IgD-negative memory B cell (primary cell): ENCODE results near the gene MSH3. TPM values are rescaled to one million over a fixed set of nuclear protein-coding genes. Genes with fewer than 3 reads are reported as not detected.
"Not testable (repeated sequence)": the region's sequence is repeated elsewhere in the genome, so short reads cannot be mapped to it uniquely, and the experiment has no call there.

Experiments
- H3K27ac Mint-ChIP-seq, 3 donors: one replicate each; pipeline ENCODE4 v1.8.0; 2020 to 2022; ENCODE audit warnings: mild to moderate bottlenecking in 3 of 3, mixed read lengths in 3 of 3, moderate library complexity in 1 of 3
- H3K27me3 Mint-ChIP-seq: one replicate; pipeline ENCODE4 v1.8.0; 2021; ENCODE audit warnings: mixed read lengths
- H3K36me3 Mint-ChIP-seq: one replicate; pipeline ENCODE4 v1.8.0; 2020; ENCODE audit warnings: mild to moderate bottlenecking, mixed read lengths
- H3K4me1 Mint-ChIP-seq, 3 donors: one replicate each; pipeline ENCODE4 v1.8.0; 2020 to 2022; ENCODE audit warnings: mixed read lengths in 3 of 3, mild to moderate bottlenecking in 1 of 3
- H3K4me3 Mint-ChIP-seq, 4 donors: one replicate each; pipeline ENCODE4 v1.8.0; 2020 to 2022; ENCODE audit warnings: mild to moderate bottlenecking in 4 of 4, mixed read lengths in 4 of 4, moderate library complexity in 3 of 4
- H3K9me3 Mint-ChIP-seq, 3 donors: one replicate each; pipeline ENCODE4 v1.8.0; 2020 to 2021; ENCODE audit warnings: mixed read lengths in 3 of 3, mild to moderate bottlenecking in 1 of 3
- polyA plus RNA-seq: library from polyadenylated mRNA; unstranded; fragments of 300-500 nt; fragmentation: Illumina TruSeq; gene quantifications from one replicate; pipeline ENCODE4 v1.2.3, GENCODE V29; 2021

MSH3 gene
- polyA plus RNA-seq, 1 donor from 2014 or later, result 11.7 TPM

- H3K4me3 Mint-ChIP-seq, result peak overlapping the region in 1 of 4 donors; percentile 58
- H3K27ac Mint-ChIP-seq, result peak overlapping the region in 1 of 3 donors; percentile 8
- no peaks in the 10 kb centered on the region for H3K27me3 Mint-ChIP-seq
- no peaks in the 10 kb centered on the region for H3K9me3 Mint-ChIP-seq
- peaks cover 25% of the 10 kb centered on the region for H3K36me3 Mint-ChIP-seq
- peaks cover 14 to 19% (median 15%) of the 10 kb centered on the region in 3 donors for H3K4me1 Mint-ChIP-seq
Measured at GRCh38 chr5:80739898-80740297, 85.4 kb downstream of the MSH3 start.

GRCh38 chr5:80740488-80740887 is 86.0 kb downstream of the MSH3 start:
- peaks cover 24% of the 10 kb centered on the region for H3K36me3 Mint-ChIP-seq
- not testable (repeated sequence) for H3K4me3 Mint-ChIP-seq

GRCh38 chr5:80740999-80741398 is 86.5 kb downstream of the MSH3 start:
- Mint-ChIP-seq H3K4me1 (peaks cover 14 to 19% (median 15%) of the 10 kb centered on the region in 3 donors), H3K9me3 (no peaks in the 10 kb centered on the region), H3K27ac (peak overlapping the region in 2 of 3 donors; percentile 21 to 65), H3K27me3 (no peaks in the 10 kb centered on the region), H3K4me3 (peak overlapping the region; percentile 42 to 69 (median 63)), H3K36me3 (peaks cover 22% of the 10 kb centered on the region)

More at GRCh38 chr5:80740488-80740887, 86.0 kb downstream of the MSH3 start:
- H3K27me3 Mint-ChIP-seq, H3K9me3 Mint-ChIP-seq: not testable (repeated sequence)
- Mint-ChIP-seq H3K27ac (peak overlapping the region in 2 of 3 donors; percentile 21 to 65), H3K4me1 (peaks cover 14 to 19% (median 15%) of the 10 kb centered on the region in 3 donors)

GRCh38 chr5:80744149-80744548 is 89.7 kb downstream of the MSH3 start:
- Mint-ChIP-seq H3K4me1 (peaks cover 14 to 19% (median 15%) of the 10 kb centered on the region in 3 donors), H3K4me3 (no peak overlapping the region), H3K27me3 (no peaks in the 10 kb centered on the region), H3K36me3 (peaks cover 12% of the 10 kb centered on the region), H3K27ac (no peak overlapping the region), H3K9me3 (no peaks in the 10 kb centered on the region)

- peaks cover 13% of the 10 kb centered on the region for H3K36me3 Mint-ChIP-seq
- no peak overlapping the region for H3K4me3 Mint-ChIP-seq
- H3K27ac Mint-ChIP-seq, result no peak overlapping the region
- peaks cover 10 to 14% (median 12%) of the 10 kb centered on the region in 3 donors for H3K4me1 Mint-ChIP-seq
- no peaks in the 10 kb centered on the region for H3K27me3 Mint-ChIP-seq
- no peaks in the 10 kb centered on the region for H3K9me3 Mint-ChIP-seq
Measured at GRCh38 chr5:80745490-80745889, 91.0 kb downstream of the MSH3 start.

- Mint-ChIP-seq H3K4me3 (no peak overlapping the region), H3K4me1 (peaks cover 0 to 2% (median 0%) of the 10 kb centered on the region in 3 donors), H3K27ac (no peak overlapping the region), H3K27me3 (no peaks in the 10 kb centered on the region), H3K36me3 (peaks cover 25% of the 10 kb centered on the region), H3K9me3 (no peaks in the 10 kb centered on the region)
Measured at GRCh38 chr5:80747922-80748321, 93.5 kb downstream of the MSH3 start.

GRCh38 chr5:80752427-80752826 is 98.0 kb downstream of the MSH3 start:
- Mint-ChIP-seq H3K4me1 (peaks cover 21 to 27% (median 25%) of the 10 kb centered on the region in 3 donors), H3K4me3 (no peak overlapping the region), H3K36me3 (peaks cover 23% of the 10 kb centered on the region), H3K27ac (no peak overlapping the region), H3K27me3 (no peaks in the 10 kb centered on the region), H3K9me3 (no peaks in the 10 kb centered on the region)

DNA sequence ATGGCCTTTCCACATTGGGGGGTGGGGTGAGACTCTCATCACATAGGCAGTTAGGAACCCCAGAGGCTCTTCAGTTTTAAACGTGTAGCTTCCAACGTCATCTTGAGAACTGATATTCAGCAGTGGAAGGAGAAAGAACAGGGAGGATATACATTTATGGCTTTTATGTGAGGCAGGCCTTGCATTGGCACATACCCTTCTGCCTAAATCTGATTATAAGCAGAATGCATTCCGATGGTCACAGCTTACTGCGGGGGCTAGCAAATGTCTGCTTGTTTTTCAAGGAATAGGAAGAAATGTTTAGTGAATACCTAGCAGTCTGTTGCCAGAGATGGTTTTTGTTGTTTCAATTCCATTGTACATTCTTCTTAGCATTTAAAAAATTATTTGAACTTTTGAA is 99.3 kb downstream of the MSH3 start:
- no peak overlapping the region for H3K4me3 Mint-ChIP-seq
- no peaks in the 10 kb centered on the region for H3K27me3 Mint-ChIP-seq
- H3K27ac Mint-ChIP-seq, result no peak overlapping the region
- H3K4me1 Mint-ChIP-seq, result peaks cover 21 to 27% (median 25%) of the 10 kb centered on the region in 3 donors
- no peaks in the 10 kb centered on the region for H3K9me3 Mint-ChIP-seq
- peaks cover 27% of the 10 kb centered on the region for H3K36me3 Mint-ChIP-seq

DNA sequence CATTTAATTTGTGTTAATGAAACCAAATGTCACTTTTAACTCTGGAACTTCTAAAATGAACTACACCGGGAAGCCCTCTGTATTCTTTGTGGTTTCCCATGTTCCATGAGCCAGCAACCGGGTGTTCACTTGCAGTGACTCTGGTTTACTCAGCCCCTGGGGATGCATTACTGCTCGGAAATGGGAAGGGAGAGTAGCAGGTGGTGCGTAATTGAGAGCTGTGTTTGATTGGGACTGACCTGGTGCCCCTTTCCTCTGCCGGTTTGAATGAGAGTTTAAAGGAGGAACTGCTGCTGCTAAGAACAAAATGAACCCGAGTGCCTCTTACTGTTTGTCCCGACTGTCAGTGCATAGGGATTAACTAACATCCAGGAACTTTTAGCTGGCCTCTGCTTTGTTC is 100.4 kb downstream of the MSH3 start:
- Mint-ChIP-seq H3K27ac (peak overlapping the region in 1 of 3 donors; percentile 50), H3K27me3 (no peaks in the 10 kb centered on the region), H3K4me1 (peaks cover 21 to 27% (median 26%) of the 10 kb centered on the region in 3 donors), H3K36me3 (peaks cover 21% of the 10 kb centered on the region), H3K9me3 (no peaks in the 10 kb centered on the region), H3K4me3 (peak overlapping the region in 2 of 4 donors; percentile 58 to 72)

GRCh38 chr5:80755626-80756025 is 101.2 kb downstream of the MSH3 start:
- Mint-ChIP-seq H3K9me3 (no peaks in the 10 kb centered on the region), H3K4me1 (peaks cover 21 to 27% (median 26%) of the 10 kb centered on the region in 3 donors), H3K27me3 (no peaks in the 10 kb centered on the region), H3K27ac (peak overlapping the region in 1 of 3 donors; percentile 57), H3K36me3 (peaks cover 19% of the 10 kb centered on the region), H3K4me3 (peak overlapping the region in 3 of 4 donors; percentile 39 to 78 (median 72))

GRCh38 chr5:80756292-80756691 is 101.8 kb downstream of the MSH3 start:
- Mint-ChIP-seq H3K4me3 (peak overlapping the region in 2 of 4 donors; percentile 41 to 78), H3K27ac (no peak overlapping the region), H3K27me3 (no peaks in the 10 kb centered on the region), H3K4me1 (peaks cover 21 to 27% (median 26%) of the 10 kb centered on the region in 3 donors), H3K36me3 (peaks cover 19% of the 10 kb centered on the region), H3K9me3 (no peaks in the 10 kb centered on the region)

GRCh38 chr5:80757290-80757689 is 102.8 kb downstream of the MSH3 start:
- H3K4me3 Mint-ChIP-seq, result no peak overlapping the region
- H3K27ac Mint-ChIP-seq, result no peak overlapping the region
- peaks cover 13% of the 10 kb centered on the region for H3K36me3 Mint-ChIP-seq
- H3K9me3 Mint-ChIP-seq, result no peaks in the 10 kb centered on the region
- H3K4me1 Mint-ChIP-seq, result peaks cover 21 to 27% (median 26%) of the 10 kb centered on the region in 3 donors
- H3K27me3 Mint-ChIP-seq, result no peaks in the 10 kb centered on the region

DNA sequence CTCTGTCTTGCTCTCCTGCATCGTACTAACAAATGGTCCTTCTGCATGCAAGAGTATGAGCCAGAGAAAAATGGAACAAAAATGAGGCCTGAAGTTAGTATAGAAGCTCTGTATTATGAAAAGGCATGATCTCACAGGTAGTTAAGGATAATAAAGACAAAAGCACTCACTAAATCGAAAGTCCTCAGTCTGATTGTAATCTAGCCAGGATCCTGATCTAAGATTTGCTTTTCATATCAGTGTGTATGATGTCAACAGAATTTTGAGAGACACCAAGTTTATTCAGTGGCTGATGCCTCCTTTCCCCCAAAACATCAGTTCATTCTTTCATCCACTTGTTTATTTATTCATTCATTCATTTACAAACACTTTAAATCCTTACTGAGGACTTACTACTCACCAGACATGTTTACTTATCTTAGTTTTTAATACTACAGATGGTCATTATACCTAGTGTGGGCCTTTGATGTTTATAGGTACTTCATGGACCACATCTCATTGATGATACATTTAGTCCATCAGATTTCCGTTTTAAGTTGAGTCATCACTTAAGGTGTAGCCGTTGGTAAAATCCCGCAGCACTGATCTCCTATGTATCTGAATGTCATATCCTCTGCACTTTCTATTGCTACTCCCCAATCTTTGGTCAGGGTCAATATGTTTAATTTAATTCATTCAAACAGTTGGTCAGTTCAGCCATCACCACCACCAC is 105.6 kb downstream of the MSH3 start:
- H3K27me3 Mint-ChIP-seq, result no peaks in the 10 kb centered on the region
- no peaks in the 10 kb centered on the region for H3K9me3 Mint-ChIP-seq
- H3K4me3 Mint-ChIP-seq, result no peak overlapping the region
- H3K27ac Mint-ChIP-seq, result no peak overlapping the region
- peaks cover 17% of the 10 kb centered on the region for H3K36me3 Mint-ChIP-seq
- H3K4me1 Mint-ChIP-seq, result peaks cover 13 to 18% (median 17%) of the 10 kb centered on the region in 3 donors

GRCh38 chr5:80760680-80761079 is 106.2 kb downstream of the MSH3 start:
- Mint-ChIP-seq H3K9me3 (no peaks in the 10 kb centered on the region), H3K36me3 (peaks cover 17% of the 10 kb centered on the region), H3K4me3 (no peak overlapping the region), H3K4me1 (peaks cover 7 to 11% (median 10%) of the 10 kb centered on the region in 3 donors), H3K27me3 (no peaks in the 10 kb centered on the region), H3K27ac (peak overlapping the region in 1 of 3 donors; percentile 20)

- no peaks in the 10 kb centered on the region for H3K9me3 Mint-ChIP-seq
- no peaks in the 10 kb centered on the region for H3K27me3 Mint-ChIP-seq
- H3K27ac Mint-ChIP-seq, result peak overlapping the region in 1 of 3 donors; percentile 20
- peaks cover 3 to 7% (median 5%) of the 10 kb centered on the region in 3 donors for H3K4me1 Mint-ChIP-seq
- no peak overlapping the region for H3K4me3 Mint-ChIP-seq
- H3K36me3 Mint-ChIP-seq, result peaks cover 17% of the 10 kb centered on the region
Measured at GRCh38 chr5:80761176-80761575, 106.7 kb downstream of the MSH3 start.

DNA sequence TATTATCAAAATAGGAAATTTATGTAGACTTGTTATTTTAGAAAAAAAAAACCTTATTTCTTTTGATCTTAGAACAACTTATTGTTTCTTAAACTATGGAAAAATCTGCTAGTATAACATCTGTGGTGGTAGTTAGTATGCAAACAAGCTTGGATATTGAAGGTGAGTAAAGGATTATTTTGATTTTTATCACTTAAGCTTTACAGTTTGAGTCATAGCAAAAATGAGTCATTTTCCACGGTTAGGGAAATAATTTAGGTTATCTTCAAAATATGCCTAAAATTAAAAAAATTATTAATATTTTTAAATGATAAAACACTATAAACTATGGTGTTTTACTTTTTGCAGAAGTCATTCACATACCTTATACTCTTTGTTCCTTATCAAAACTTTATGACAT is 107.5 kb downstream of the MSH3 start:
- Mint-ChIP-seq H3K9me3 (no peaks in the 10 kb centered on the region), H3K27me3 (no peaks in the 10 kb centered on the region), H3K36me3 (peaks cover 17% of the 10 kb centered on the region), H3K4me1 (peaks cover 0 to 4% (median 0%) of the 10 kb centered on the region in 3 donors), H3K27ac (no peak overlapping the region), H3K4me3 (no peak overlapping the region)
